ENCODE data around the gene DMTF1.

GRCh38 chr7:87187120-87187519 lies 34.9 kb downstream of the DMTF1 start:
- TF ChIP-seq CTCF (IDR thresholded peaks at IDR 0.05; ENCODE audit: insufficient read depth, low read length, poor library complexity, severe bottlenecking) = no peak
- TF ChIP-seq EZH2phosphoT487 (conservative IDR thresholded peaks at IDR 0.05; ENCODE audit: low read length) = no peak

Data from SU-DHL-6 (cell line).